ENCODE measurements around the gene ANKRD34A.

The ANKRD34A gene

DNA sequence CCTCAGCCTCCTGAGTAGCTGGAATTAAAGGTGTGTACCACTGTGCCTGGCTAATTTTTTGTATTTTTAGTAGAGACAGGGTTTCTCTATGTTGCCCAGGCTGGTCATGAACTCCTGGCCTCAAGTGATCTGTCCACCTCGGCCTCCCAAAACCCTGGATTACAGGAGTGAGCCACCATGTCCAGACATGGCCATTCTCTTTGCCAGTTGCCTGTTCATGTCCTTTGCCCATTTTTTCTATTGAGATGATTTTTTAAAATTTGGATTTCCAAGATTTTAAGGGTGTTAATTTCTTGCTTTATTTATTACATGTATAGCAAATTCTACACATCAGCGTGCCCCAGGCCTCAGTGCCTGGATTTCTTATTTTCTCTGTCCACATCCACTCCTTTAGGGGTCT is 2.9 kb upstream of the ANKRD34A start:
- H3K27ac Mint-ChIP-seq: no peak overlapping the region
- H3K9me3 Mint-ChIP-seq: peaks cover 5% of the 10 kb centered on the region
- H3K4me1 Mint-ChIP-seq: peaks cover 29% of the 10 kb centered on the region
- H3K36me3 Mint-ChIP-seq (ENCODE audit: low read depth): peaks cover 9% of the 10 kb centered on the region
- H3K4me3 Mint-ChIP-seq: peak overlapping the region in 1 of 3 experiments; percentile 43
- TF ChIP-seq, protein P1, sequence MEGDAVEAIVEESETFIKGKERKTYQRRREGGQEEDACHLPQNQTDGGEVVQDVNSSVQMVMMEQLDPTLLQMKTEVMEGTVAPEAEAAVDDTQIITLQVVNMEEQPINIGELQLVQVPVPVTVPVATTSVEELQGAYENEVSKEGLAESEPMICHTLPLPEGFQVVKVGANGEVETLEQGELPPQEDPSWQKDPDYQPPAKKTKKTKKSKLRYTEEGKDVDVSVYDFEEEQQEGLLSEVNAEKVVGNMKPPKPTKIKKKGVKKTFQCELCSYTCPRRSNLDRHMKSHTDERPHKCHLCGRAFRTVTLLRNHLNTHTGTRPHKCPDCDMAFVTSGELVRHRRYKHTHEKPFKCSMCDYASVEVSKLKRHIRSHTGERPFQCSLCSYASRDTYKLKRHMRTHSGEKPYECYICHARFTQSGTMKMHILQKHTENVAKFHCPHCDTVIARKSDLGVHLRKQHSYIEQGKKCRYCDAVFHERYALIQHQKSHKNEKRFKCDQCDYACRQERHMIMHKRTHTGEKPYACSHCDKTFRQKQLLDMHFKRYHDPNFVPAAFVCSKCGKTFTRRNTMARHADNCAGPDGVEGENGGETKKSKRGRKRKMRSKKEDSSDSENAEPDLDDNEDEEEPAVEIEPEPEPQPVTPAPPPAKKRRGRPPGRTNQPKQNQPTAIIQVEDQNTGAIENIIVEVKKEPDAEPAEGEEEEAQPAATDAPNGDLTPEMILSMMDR (IDR thresholded peaks at IDR 0.05; ENCODE audit: unreplicated experiment in 3 of 3): no peak
- H3K27me3 Mint-ChIP-seq (ENCODE audit: low read depth): peaks cover 8% of the 10 kb centered on the region

DNA sequence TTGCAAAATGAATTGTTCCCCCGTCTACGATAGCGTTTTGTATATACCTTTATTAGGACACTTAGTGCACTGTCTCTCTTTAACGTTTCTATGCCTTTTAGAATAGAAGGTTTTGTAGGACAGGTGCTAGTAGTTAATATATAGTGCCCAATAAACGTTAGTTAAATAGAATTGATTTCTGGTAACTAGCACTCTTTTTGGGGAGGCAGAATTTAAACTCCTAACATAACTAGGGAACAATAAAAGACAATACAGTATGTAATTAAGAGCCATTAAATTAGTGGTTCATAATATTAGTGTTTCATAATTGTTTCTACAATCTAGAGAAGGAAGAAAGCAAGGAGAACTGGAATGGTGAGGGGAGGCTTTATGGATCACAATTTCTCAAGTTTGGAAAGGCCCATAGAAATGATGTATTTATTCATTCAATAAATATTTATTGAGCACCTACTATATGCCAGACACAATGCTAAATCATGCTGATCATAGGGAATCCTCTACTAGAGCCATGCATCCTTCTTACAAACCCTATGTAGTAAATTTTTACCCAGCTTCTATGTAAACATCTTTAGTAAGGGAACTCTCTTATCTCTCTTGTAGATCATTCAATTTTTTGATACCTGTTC is 857 bp upstream of the ANKRD34A start:
- TF ChIP-seq, protein P1 (IDR thresholded peaks at IDR 0.05; ENCODE audit: unreplicated experiment in 3 of 3): no peak
- peak overlapping the region; percentile 93 to 98 (median 98) for H3K27ac Mint-ChIP-seq
- H3K27me3 Mint-ChIP-seq (ENCODE audit: low read depth): peaks cover 19% of the 10 kb centered on the region
- peaks cover 37% of the 10 kb centered on the region for H3K4me1 Mint-ChIP-seq
- H3K4me3 Mint-ChIP-seq: peak overlapping the region; percentile 86 to 92 (median 91)
- H3K9me3 Mint-ChIP-seq: peaks cover 5% of the 10 kb centered on the region
- H3K36me3 Mint-ChIP-seq (ENCODE audit: low read depth): peaks cover 9% of the 10 kb centered on the region

DNA sequence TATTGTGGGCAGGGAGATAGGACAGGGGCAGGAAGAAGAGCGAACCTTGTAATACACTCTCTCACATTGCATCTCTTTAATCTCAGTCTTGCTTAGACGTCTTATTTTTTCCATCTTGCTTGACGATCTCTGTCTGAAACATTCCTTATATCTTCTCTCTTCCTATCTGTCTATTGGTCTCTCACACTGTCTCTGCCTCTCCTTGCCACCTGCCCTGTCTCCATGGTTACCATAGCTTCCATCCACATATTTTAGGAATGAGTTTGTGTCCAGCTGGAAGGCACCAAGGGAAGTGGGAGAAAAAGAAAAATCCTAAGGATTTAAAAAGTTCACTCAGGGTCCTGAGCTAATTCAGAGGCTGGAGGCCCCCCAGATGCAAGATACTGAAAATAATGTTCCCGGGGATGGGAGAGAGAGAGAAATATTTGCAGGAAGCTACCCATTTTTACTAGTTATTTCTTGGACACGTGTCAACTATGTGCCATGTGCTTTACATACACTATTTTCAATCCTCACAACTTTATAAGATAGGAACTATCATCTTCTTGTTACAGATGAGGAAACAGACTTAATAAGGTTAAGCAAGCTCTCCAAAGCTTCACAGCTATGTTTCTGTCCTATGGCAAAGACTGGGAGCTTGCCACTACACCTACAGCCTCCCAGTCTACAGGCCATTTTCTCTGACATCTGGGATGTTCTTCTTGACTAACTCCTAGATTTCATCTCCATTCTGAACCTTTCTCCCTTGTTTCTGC is 933 bp downstream of the ANKRD34A start:
- Mint-ChIP-seq H3K9me3 (peaks cover 3% of the 10 kb centered on the region), H3K4me3 (peak overlapping the region; percentile 86 to 92 (median 91)), H3K36me3 (ENCODE audit: low read depth) (peaks cover 9% of the 10 kb centered on the region), H3K27ac (peak overlapping the region; percentile 93 to 98 (median 98)), H3K4me1 (peaks cover 38% of the 10 kb centered on the region), H3K27me3 (ENCODE audit: low read depth) (peaks cover 25% of the 10 kb centered on the region)
- TF ChIP-seq, protein P1 (IDR thresholded peaks at IDR 0.05; ENCODE audit: unreplicated experiment in 3 of 3): no peak

DNA sequence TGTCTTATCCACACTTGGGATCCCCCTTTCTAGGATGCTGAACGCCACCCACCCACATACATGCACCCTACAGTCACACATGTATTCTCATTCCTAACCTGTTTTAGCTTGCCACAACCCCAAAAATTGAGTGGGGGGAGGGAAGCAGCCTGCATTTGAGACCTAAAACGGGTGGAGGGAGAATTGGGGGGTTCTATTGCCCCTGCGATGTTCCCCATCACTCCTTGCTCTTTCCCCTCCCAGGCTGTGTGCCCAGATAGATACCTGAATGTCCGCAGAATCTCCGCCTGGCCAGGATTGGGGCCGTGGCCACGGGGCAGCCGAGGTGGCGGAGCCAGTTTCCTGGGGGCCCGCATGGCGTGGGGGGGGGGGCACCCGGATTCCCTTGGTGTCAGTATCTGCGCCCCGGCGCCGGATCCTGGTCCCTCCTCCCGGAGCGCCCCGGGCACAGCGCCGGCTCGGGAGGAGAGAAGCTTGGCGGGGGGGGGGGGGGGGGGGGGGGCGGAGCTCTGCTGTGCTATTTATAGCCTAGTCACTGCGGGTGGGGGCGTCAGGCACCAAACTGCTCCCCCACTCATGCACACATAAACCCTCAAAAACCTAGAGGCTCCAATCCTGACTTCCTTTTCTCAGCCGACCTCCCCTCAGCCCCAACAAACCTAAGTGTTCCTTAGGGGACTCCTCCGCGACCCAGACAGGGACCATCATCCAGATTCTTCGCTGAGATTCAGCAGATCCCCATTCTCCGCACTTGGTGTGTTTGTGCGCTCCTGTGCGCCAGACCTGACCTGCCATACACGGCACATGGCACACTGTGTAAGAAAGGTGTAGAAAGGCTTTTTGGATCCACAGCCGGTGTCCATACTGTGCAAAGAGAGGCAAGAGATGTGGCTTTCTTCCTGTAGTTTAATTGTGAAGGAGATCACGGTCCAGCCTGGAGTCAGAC is 1.9 kb downstream of the ANKRD34A start:
- Mint-ChIP-seq H3K4me3 (peak overlapping the region; percentile 97 to 98 (median 98)), H3K27me3 (ENCODE audit: low read depth) (peaks cover 30% of the 10 kb centered on the region), H3K27ac (peak overlapping the region; percentile 21 to 93 (median 87)), H3K9me3 (no peaks in the 10 kb centered on the region), H3K4me1 (peaks cover 45% of the 10 kb centered on the region), H3K36me3 (ENCODE audit: low read depth) (peaks cover 2% of the 10 kb centered on the region)
- TF ChIP-seq, protein P1 (IDR thresholded peaks at IDR 0.05; ENCODE audit: unreplicated experiment in 3 of 3): no peak

DNA sequence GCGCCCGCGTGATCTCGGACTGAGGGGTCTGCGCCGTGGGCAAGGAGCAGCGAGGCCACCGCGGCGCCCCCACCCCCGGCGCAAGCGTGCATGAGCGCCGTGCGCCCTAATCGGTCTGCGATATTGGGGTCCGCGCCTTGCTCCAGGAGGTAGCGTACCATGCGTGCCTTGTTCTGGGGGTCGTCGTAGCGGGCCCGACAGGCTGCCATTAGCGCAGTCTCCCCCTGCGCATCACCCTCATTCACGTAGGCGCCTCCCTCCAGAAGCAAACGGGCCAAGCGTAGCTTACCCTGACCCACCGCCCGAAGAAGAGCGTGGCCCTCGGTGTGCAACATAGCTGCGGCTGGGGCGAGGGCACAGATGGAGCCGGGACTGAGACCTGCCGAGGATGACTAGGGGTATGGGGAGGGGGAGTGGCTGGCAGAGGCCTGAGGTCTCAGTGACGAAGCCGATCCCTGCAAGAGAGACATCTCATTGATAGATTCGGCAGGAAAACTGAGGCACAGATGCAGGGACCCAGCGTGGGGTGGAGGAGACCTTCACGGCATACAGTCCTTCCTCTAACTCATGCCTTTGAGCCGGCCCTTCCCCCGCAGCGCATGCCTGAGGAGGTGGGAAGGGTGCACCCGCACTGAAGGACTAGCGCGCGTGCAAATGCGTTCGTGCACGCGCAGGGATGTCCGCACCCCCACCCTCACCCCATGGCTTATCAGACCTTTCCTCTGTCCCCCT is 2.8 kb downstream of the ANKRD34A start:
- Mint-ChIP-seq H3K4me3 (peak overlapping the region; percentile 97 to 98 (median 98)), H3K36me3 (ENCODE audit: low read depth) (no peaks in the 10 kb centered on the region)

More for the DNA sequence above, 2.8 kb downstream of the ANKRD34A start:
- Mint-ChIP-seq H3K27ac (peak overlapping the region; percentile 15 to 84 (median 71)), H3K9me3 (no peaks in the 10 kb centered on the region), H3K27me3 (ENCODE audit: low read depth) (peaks cover 30% of the 10 kb centered on the region), H3K4me1 (peaks cover 45% of the 10 kb centered on the region)
- TF ChIP-seq, protein P1 (IDR thresholded peaks at IDR 0.05; ENCODE audit: unreplicated experiment in 3 of 3): no peak

Data from nephron (organoid).